Measurements from ENCODE around the gene LARGE2. TPM values are rescaled to one million over a fixed set of nuclear protein-coding genes. Genes with fewer than 3 reads are reported as not detected.

The LARGE2 gene
- total and polyA plus RNA-seq, 9 of the 15 experiments (the other 6 are each of a cell fraction or from before 2014, with no cell fraction given): 0.56 to 14.1 (median 6.6) TPM

GRCh38 chr11:45947885-45948284, 25.4 kb downstream of the LARGE2 start:
- Histone ChIP-seq H3K27ac (ENCODE audit: extremely low read depth, low read depth, low read length) (no peak overlapping the region), H3K4me2 (ENCODE audit: insufficient read depth, low read length) (no peak overlapping the region), H2AFZ (ENCODE audit: low read depth, low read length) (no peak overlapping the region), H3K4me3 (no peak overlapping the region), H3K36me3 (ENCODE audit: control insufficient read depth, insufficient read depth, low read length) (peaks cover 31% of the 10 kb centered on the region; the same call in 2 of the 3 replicates), H3K9me1 (ENCODE audit: control insufficient read depth, insufficient read depth, low read length) (no peaks in the 10 kb centered on the region), H3K9me3 (replicated peaks; ENCODE audit: control insufficient read depth, insufficient read depth, low read depth, low read length) (no peaks in the 10 kb centered on the region), H4K20me1 (replicated peaks; ENCODE audit: control insufficient read depth, insufficient read depth, low read length) (no peaks in the 10 kb centered on the region), H3K4me1 (replicated peaks in 1 of 2; ENCODE audit: control insufficient read depth in 2 of 2, insufficient read depth in 2 of 2, low read length in 2 of 2) (peaks cover 0 to 8% of the 10 kb centered on the region in 2 experiments; a peak in 3 of 5 replicates), H3K79me2 (ENCODE audit: control insufficient read depth, insufficient read depth, low read length) (no peaks in the 10 kb centered on the region), H3K9ac (ENCODE audit: insufficient read depth in 1 of 2, low read depth in 2 of 2, low read length in 2 of 2) (no peak overlapping the region), H3K27me3 (ENCODE audit: control insufficient read depth in 2 of 2, insufficient read depth in 2 of 2, low read length in 2 of 2) (no peaks in the 10 kb centered on the region)
- no peak for ATAC-seq
- BruUV-seq (replicated peaks): no TSS peak
- ChIA-PET POLR2A (interaction anchor here (0.8 to 0.9 kb wide), 2 partner anchors 21 to 37 kb away, joined by 3 to 4 read pairs; no protein-coding TSS in a partner anchor), CTCF (ENCODE audit: low intra/inter-chr PET ratio) (no interaction called here)
- TF ChIP-seq MBD2 (IDR thresholded peaks at IDR 0.05; ENCODE audit: borderline replicate concordance, low read depth) (no peak), ZBTB5 (IDR thresholded peaks at IDR 0.05) (no peak), ZBED1 (IDR thresholded peaks at IDR 0.05) (no peak), STAT6 (CRISPR knock-in tag; IDR thresholded peaks at IDR 0.05) (no peak), ZSCAN29 (IDR thresholded peaks at IDR 0.05) (no peak), E2F3 (CRISPR knock-in tag; IDR thresholded peaks at IDR 0.05) (no peak), CGGBP1 (CRISPR knock-in tag; IDR thresholded peaks at IDR 0.05) (no peak), LARP7 (IDR thresholded peaks at IDR 0.05) (no peak), SP2 (IDR thresholded peaks at IDR 0.05; ENCODE audit: extremely low read depth, low read depth, low read length, poor library complexity, severe bottlenecking) (no peak), TEAD4 (IDR thresholded peaks at IDR 0.05; ENCODE audit: low read length) (no peak), TEAD4 (CRISPR knock-in tag; IDR thresholded peaks at IDR 0.05; ENCODE audit: borderline replicate concordance) (no peak), ZNF263 (CRISPR knock-in tag; IDR thresholded peaks at IDR 0.05; ENCODE audit: borderline replicate concordance) (no peak), KDM4B (IDR thresholded peaks at IDR 0.05; ENCODE audit: borderline replicate concordance in 2 of 2, low read depth in 1 of 2) (no peak), RBM25 (IDR thresholded peaks at IDR 0.05; ENCODE audit: low read depth, low read length, severe bottlenecking) (no peak), ZHX1 (conservative IDR thresholded peaks at IDR 0.05; ENCODE audit: low read length) (no peak)
- no peak for FAIRE-seq
- in situ Hi-C loops (cut with MboI) (no loop called here), intact Hi-C loops (cut with micrococcal nuclease) (loop anchor here (10.0 kb wide), 1 partner anchor 73 kb away; no protein-coding TSS in a partner anchor)
- DNase-seq (ENCODE audit: extremely low read depth in 1 of 4, low spot score in 3 of 4): no peak
- WGBS (ENCODE audit: insufficient coverage, low coverage, missing lambda C conversion rate): 100% methylated on average over 1 of the region's 1 CpG

Data from K562 (cell line).